Measurements from ENCODE around the gene ERCC2. TPM values are rescaled to one million over a fixed set of nuclear protein-coding genes. Genes with fewer than 3 reads are reported as not detected.
A peak's percentile ranks its signal among the peaks of the same experiment; 100 is the strongest.

The ERCC2 gene
- polyA plus RNA-seq, 1 donor (not counting 4 experiments of a cell fraction or from before 2014, with no cell fraction given) = 27.6 TPM

GRCh38 chr19:45305007-45305406, 65.4 kb downstream of the ERCC2 start:
- H3K27me3 ChIP-seq (ENCODE audit: control insufficient read depth, extremely low read depth, insufficient read depth, low read length) = no peaks in the 10 kb centered on the region
- no peak overlapping the region for H3K4me2 ChIP-seq (ENCODE audit: control insufficient read depth, extremely low read depth, insufficient read depth, low read depth, low read length)
- no peaks in the 10 kb centered on the region for H3K9me3 ChIP-seq (ENCODE audit: control insufficient read depth, low read depth, low read length)
- FAIRE-seq = no peak
- no peaks in the 10 kb centered on the region for H3K79me2 ChIP-seq (ENCODE audit: control insufficient read depth, insufficient read depth, low read length)
- H4K20me1 ChIP-seq (ENCODE audit: control insufficient read depth, extremely low read depth, insufficient read depth, low read length) = no peaks in the 10 kb centered on the region
- dilution Hi-C loops (cut with MboI; ENCODE audit: extremely low pct_ligation_motif_present, low sequenced_read_pairs) = no loop called here
- H3K9ac ChIP-seq (ENCODE audit: control insufficient read depth, extremely low read depth, insufficient read depth, low read length) = no peak overlapping the region
- no peak overlapping the region for H3K4me3 ChIP-seq (ENCODE audit: control insufficient read depth in 2 of 3, extremely low read depth in 1 of 3, insufficient read depth in 2 of 3, low read depth in 1 of 3, low read length in 3 of 3)
- H3K9me1 ChIP-seq (ENCODE audit: control insufficient read depth, extremely low read depth, insufficient read depth, low read length) = no peaks in the 10 kb centered on the region
- no peak for DNase-seq (ENCODE audit: low read depth, low spot score)
- H2AFZ ChIP-seq (ENCODE audit: control insufficient read depth, low read length) = no peak overlapping the region
- H3K27ac ChIP-seq (ENCODE audit: control insufficient read depth, insufficient read depth, low read length) = no peak overlapping the region
- TF ChIP-seq CTCF (optimal IDR thresholded peaks at IDR 0.05 in 1 of 3, IDR thresholded peaks at IDR 0.05 in 1 of 3, conservative IDR thresholded peaks at IDR 0.05 in 1 of 3; ENCODE audit: extremely low read depth in 1 of 3, insufficient read depth in 2 of 3, low read length in 3 of 3) (no peak), EZH2 (IDR thresholded peaks at IDR 0.05; ENCODE audit: low read length) (no peak)
- peaks cover 12% of the 10 kb centered on the region for H3K4me1 ChIP-seq (ENCODE audit: control insufficient read depth, extremely low read depth, insufficient read depth, low read length)
- H3K36me3 ChIP-seq (ENCODE audit: control insufficient read depth in 2 of 2, extremely low read depth in 1 of 2, insufficient read depth in 2 of 2, low read length in 2 of 2) = peaks cover 5 to 8% of the 10 kb centered on the region in 2 experiments

GRCh38 chr19:45304141-45304926, 66.0 kb downstream of the ERCC2 start:
- no peaks in the 10 kb centered on the region for H3K27me3 ChIP-seq (ENCODE audit: control insufficient read depth, extremely low read depth, insufficient read depth, low read length)
- peak; percentile 20 for FAIRE-seq
- H3K9me3 ChIP-seq (ENCODE audit: control insufficient read depth, low read depth, low read length) = no peaks in the 10 kb centered on the region
- H3K4me2 ChIP-seq (ENCODE audit: control insufficient read depth, extremely low read depth, insufficient read depth, low read depth, low read length) = no peak overlapping the region
- no peak for DNase-seq (ENCODE audit: low read depth, low spot score)
- H4K20me1 ChIP-seq (ENCODE audit: control insufficient read depth, extremely low read depth, insufficient read depth, low read length) = no peaks in the 10 kb centered on the region
- H3K36me3 ChIP-seq (ENCODE audit: control insufficient read depth in 2 of 2, extremely low read depth in 1 of 2, insufficient read depth in 2 of 2, low read length in 2 of 2) = peaks cover 5 to 10% of the 10 kb centered on the region in 2 experiments
- dilution Hi-C loops (cut with MboI; ENCODE audit: extremely low pct_ligation_motif_present, low sequenced_read_pairs) = no loop called here
- no peak overlapping the region for H3K27ac ChIP-seq (ENCODE audit: control insufficient read depth, insufficient read depth, low read length)
- peaks cover 12% of the 10 kb centered on the region for H3K4me1 ChIP-seq (ENCODE audit: control insufficient read depth, extremely low read depth, insufficient read depth, low read length)
- TF ChIP-seq EZH2 (IDR thresholded peaks at IDR 0.05; ENCODE audit: low read length) (no peak), CTCF (optimal IDR thresholded peaks at IDR 0.05 in 1 of 3, IDR thresholded peaks at IDR 0.05 in 1 of 3, conservative IDR thresholded peaks at IDR 0.05 in 1 of 3; ENCODE audit: extremely low read depth in 1 of 3, insufficient read depth in 2 of 3, low read length in 3 of 3) (no peak)
- no peak overlapping the region for H3K4me3 ChIP-seq (ENCODE audit: control insufficient read depth in 2 of 3, extremely low read depth in 1 of 3, insufficient read depth in 2 of 3, low read depth in 1 of 3, low read length in 3 of 3)
- no peak overlapping the region for H2AFZ ChIP-seq (ENCODE audit: control insufficient read depth, low read length)
- no peaks in the 10 kb centered on the region for H3K9me1 ChIP-seq (ENCODE audit: control insufficient read depth, extremely low read depth, insufficient read depth, low read length)
- H3K79me2 ChIP-seq (ENCODE audit: control insufficient read depth, insufficient read depth, low read length) = no peaks in the 10 kb centered on the region
- H3K9ac ChIP-seq (ENCODE audit: control insufficient read depth, extremely low read depth, insufficient read depth, low read length) = no peak overlapping the region

Data from keratinocyte (primary cell).